BLaER1 (cell line): ENCODE results near the gene TAF8.
A peak's percentile ranks its signal among the peaks of the same experiment; 100 is the strongest.

ENCODE experiments used
- H3K27ac ChIP-seq: shearing (Covaris generic); formaldehyde crosslinking; 2 replicates; pipeline ENCODE4 v1.8.1; 2022
- H3K27me3 ChIP-seq: shearing (Covaris generic); formaldehyde crosslinking; 2 replicates; pipeline ENCODE4 v1.8.1; 2022
- H3K36me3 ChIP-seq: shearing (Covaris generic); formaldehyde crosslinking; 2 replicates; pipeline ENCODE4 v1.8.1; 2022
- H3K4me1 ChIP-seq: shearing (Covaris generic); formaldehyde crosslinking; 2 replicates; pipeline ENCODE4 v1.8.1; 2022
- H3K4me2 ChIP-seq: shearing (Covaris generic); formaldehyde crosslinking; 2 replicates; pipeline ENCODE4 v1.8.1; 2022
- H3K4me3 ChIP-seq: shearing (Covaris generic); formaldehyde crosslinking; 2 replicates; pipeline ENCODE4 v1.8.1; 2022
- H3K9ac ChIP-seq: shearing (Covaris generic); formaldehyde crosslinking; 2 replicates; pipeline ENCODE4 v1.8.1; 2022
- H3K9me3 ChIP-seq: shearing (Covaris generic); formaldehyde crosslinking; 2 replicates; pipeline ENCODE4 v1.8.1; 2022
- H4K20me1 ChIP-seq: shearing (Covaris generic); formaldehyde crosslinking; 2 replicates; pipeline ENCODE4 v1.8.1; 2022
- Cebpa-rat ChIP-seq: shearing (Covaris generic); IDR thresholded peaks from 2 replicates; pipeline ENCODE4 v1.8.1; 2022

The TAF8 gene

DNA sequence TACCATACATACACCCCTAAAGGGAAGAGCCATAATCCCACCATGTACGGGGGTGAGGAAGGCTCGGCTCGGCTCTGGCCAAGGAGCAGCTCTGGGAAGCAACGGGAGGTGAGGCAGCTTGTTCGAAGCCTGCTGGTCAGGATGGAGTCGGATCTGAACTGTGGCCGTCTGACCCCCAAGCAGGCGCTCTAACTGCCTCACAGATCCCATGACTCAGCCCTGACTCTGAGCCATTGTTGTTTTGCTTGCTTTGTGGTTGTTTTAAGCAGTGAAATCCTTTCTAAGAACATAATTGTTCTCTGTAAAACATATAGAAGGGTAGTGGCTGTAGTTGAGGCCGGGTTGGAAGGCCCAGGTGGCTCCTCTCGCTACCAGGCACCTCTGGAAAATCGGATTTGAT, 81.2 kb downstream of the TAF8 start:
- Histone ChIP-seq H3K9ac (no peak overlapping the region), H3K27ac (no peak overlapping the region), H3K4me2 (no peak overlapping the region), H3K4me3 (no peak overlapping the region), H3K9me3 (no peaks in the 10 kb centered on the region), H3K4me1 (peaks cover 4% of the 10 kb centered on the region), H3K27me3 (no peaks in the 10 kb centered on the region), H3K36me3 (no peaks in the 10 kb centered on the region), H4K20me1 (no peaks in the 10 kb centered on the region)
- TF ChIP-seq Cebpa-rat: no peak

DNA sequence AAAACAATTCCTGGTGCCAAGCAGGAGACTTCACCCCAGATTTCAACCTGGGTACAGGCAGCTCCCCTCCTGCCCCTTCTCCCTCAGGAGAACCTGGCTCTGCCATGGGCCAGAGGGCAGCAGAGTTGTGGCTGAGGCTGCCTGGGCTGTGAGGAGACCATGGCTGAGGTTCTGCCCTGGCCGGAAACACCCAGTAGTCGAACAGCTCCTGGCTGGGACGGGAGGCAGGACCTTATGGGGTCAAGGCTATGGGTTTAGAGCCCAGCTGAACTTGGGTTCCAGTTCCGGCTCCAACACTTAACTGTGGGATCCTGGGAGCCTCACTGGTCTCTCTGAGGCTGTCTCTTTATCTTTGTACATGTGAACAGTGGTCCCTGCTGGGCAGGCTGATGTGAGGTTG, 83.6 kb downstream of the TAF8 start:
- H3K27ac ChIP-seq: no peak overlapping the region
- TF ChIP-seq Cebpa-rat: no peak
- no peak overlapping the region for H3K4me2 ChIP-seq
- H3K27me3 ChIP-seq: no peaks in the 10 kb centered on the region
- H3K4me3 ChIP-seq: no peak overlapping the region
- no peaks in the 10 kb centered on the region for H3K36me3 ChIP-seq
- H3K9ac ChIP-seq: no peak overlapping the region
- no peaks in the 10 kb centered on the region for H3K9me3 ChIP-seq
- H3K4me1 ChIP-seq: peaks cover 12% of the 10 kb centered on the region
- no peaks in the 10 kb centered on the region for H4K20me1 ChIP-seq

DNA sequence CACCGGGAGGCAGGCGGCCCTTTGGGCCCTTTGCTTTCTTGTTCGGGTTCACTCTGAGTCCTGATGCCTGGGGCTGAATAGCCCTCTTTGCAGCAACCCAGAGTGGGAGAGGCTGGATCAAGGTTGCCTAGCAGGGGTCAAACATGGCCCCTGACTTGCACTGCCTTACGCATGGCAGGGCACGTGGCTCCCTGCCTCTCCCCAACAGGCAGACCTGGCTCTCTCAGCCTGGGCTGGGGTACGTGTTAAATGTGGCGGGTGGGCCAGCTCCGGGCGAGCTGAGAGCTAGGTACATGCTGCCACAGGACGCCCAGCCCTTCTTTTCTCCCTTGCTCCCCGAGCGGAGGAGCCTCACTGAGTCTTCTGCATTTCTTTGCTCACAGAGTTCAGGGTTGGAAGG, 84.8 kb downstream of the TAF8 start:
- H3K9ac ChIP-seq: no peak overlapping the region
- no peak overlapping the region for H3K4me2 ChIP-seq
- no peaks in the 10 kb centered on the region for H4K20me1 ChIP-seq
- no peaks in the 10 kb centered on the region for H3K9me3 ChIP-seq
- H3K27me3 ChIP-seq: peaks cover 6% of the 10 kb centered on the region; the same call in 1 of the 2 replicates
- H3K4me1 ChIP-seq: peaks cover 18% of the 10 kb centered on the region
- H3K36me3 ChIP-seq: no peaks in the 10 kb centered on the region
- no peak overlapping the region for H3K27ac ChIP-seq
- no peak for TF ChIP-seq Cebpa-rat
- no peak overlapping the region for H3K4me3 ChIP-seq

DNA sequence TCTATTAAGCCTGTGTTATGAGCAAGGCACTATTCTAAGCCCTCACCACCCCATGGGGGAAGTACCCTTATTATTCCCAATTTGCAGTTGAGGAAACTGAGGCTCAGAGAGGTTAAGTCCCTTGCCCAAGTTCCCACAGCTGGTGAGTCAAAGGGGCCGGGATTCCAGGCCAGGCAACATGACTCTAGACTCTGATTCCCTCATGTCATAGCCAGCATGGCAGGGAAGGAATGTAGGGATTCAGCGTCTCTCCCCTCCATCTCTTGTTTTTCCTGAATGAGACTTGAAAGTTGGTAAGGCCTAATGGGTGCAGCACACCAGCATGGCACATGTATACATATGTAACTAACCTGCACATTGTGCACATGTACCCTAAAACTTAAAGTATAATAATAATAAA, 85.4 kb downstream of the TAF8 start:
- Histone ChIP-seq H3K27me3 (peaks cover 11% of the 10 kb centered on the region), H3K36me3 (no peaks in the 10 kb centered on the region), H3K9ac (no peak overlapping the region), H3K4me1 (peaks cover 23% of the 10 kb centered on the region), H3K27ac (no peak overlapping the region), H3K4me2 (no peak overlapping the region), H3K4me3 (no peak overlapping the region), H4K20me1 (0 out of 2 replicates have a peak, but pooled peaks cover under 1% of the 10 kb centered on the region), H3K9me3 (no peaks in the 10 kb centered on the region)
- no peak for TF ChIP-seq Cebpa-rat

DNA sequence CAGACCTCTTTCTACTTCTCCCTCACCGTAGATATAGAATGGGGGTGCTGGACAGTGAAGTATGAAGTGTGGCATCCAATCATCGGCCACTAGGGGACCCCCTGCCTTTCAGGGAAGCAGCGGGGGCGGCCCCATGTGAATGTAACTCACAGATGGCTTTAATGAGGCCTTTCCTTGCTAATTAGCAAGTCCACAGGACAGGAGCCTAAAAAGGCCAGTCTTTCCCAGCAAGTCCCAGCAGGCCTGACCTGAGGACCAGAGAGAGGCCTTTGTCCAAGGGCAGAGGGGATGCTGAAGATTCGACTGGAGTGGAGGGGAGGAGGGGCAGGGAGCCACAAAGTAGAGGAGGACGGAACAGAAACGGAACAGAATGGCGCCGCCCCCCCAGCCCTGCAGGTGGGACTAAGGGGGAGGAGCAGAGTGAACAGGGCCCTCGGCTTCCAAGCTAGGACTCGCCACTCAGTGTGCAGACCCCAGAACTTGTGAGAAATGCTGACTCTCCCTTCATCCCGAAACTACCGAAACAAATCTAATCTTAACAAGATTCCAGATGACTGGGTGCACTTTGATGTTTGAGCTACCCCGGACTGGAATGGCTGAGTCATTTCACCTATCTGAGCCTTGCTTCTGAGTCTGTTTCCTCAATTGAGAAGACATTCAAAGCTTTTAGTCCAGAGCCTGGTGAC, 86.3 kb downstream of the TAF8 start:
- Histone ChIP-seq H3K36me3 (no peaks in the 10 kb centered on the region), H3K9ac (no peak overlapping the region), H3K4me3 (no peak overlapping the region), H3K27ac (peak overlapping the region; percentile 36; the same call in 1 of the 2 replicates), H3K4me1 (peaks cover 23% of the 10 kb centered on the region), H3K4me2 (peak overlapping the region; percentile 60), H3K9me3 (no peaks in the 10 kb centered on the region), H3K27me3 (peaks cover 21% of the 10 kb centered on the region), H4K20me1 (peaks cover 9% of the 10 kb centered on the region; the same call in 1 of the 2 replicates)
- no peak for TF ChIP-seq Cebpa-rat
